GM08714 (cell line): ENCODE measurements around the gene COL23A1.
"Not testable (repeated sequence)": the region's sequence is repeated elsewhere in the genome, so short reads cannot be mapped to it uniquely, and the experiment has no call there.

Experiments used
- H3K4me3 ChIP-seq: fragments of 200-500 bp; sonication (Bioruptor generic); 2 replicates; pipeline ENCODE4 v1.5.1; 2014; ENCODE audit warnings: mild to moderate bottlenecking, low read length, inconsistent platforms
- ZNF274 ChIP-seq: IDR thresholded peaks from 2 replicates; pipeline ENCODE4 v1.6.1; 2012; ENCODE audit warnings: mild to moderate bottlenecking, low read depth, low read length

COL23A1 gene

GRCh38 chr5:178305801-178306200 lies 284.4 kb downstream of the COL23A1 start:
- no peak for TF ChIP-seq ZNF274
- no peak overlapping the region for H3K4me3 ChIP-seq

- no peak overlapping the region for H3K4me3 ChIP-seq
- TF ChIP-seq ZNF274 = no peak
Measured at GRCh38 chr5:178304761-178305645, 285.2 kb downstream of the COL23A1 start.

GRCh38 chr5:178304016-178304415 lies 286.2 kb downstream of the COL23A1 start:
- TF ChIP-seq ZNF274 = no peak
- no peak overlapping the region for H3K4me3 ChIP-seq

- H3K4me3 ChIP-seq = not testable (repeated sequence)
Measured at GRCh38 chr5:178302321-178302720, 287.9 kb downstream of the COL23A1 start.

GRCh38 chr5:178301641-178302040 lies 288.6 kb downstream of the COL23A1 start:
- TF ChIP-seq ZNF274 = no peak
- H3K4me3 ChIP-seq = no peak overlapping the region

GRCh38 chr5:178298283-178298807 lies 291.8 kb downstream of the COL23A1 start:
- no peak for TF ChIP-seq ZNF274
- no peak overlapping the region for H3K4me3 ChIP-seq

- TF ChIP-seq ZNF274 = no peak
Measured at GRCh38 chr5:178297751-178298150, 292.4 kb downstream of the COL23A1 start.

GRCh38 chr5:178296066-178296465 lies 294.1 kb downstream of the COL23A1 start:
- no peak overlapping the region for H3K4me3 ChIP-seq
- TF ChIP-seq ZNF274 = no peak

More at GRCh38 chr5:178297751-178298150, 292.4 kb downstream of the COL23A1 start:
- H3K4me3 ChIP-seq = no peak overlapping the region

- no peak for TF ChIP-seq ZNF274
- no peak overlapping the region for H3K4me3 ChIP-seq
Measured at GRCh38 chr5:178295589-178295988, 294.6 kb downstream of the COL23A1 start.

- H3K4me3 ChIP-seq = no peak overlapping the region
- no peak for TF ChIP-seq ZNF274
Measured at GRCh38 chr5:178293815-178294214, 296.4 kb downstream of the COL23A1 start.

- H3K4me3 ChIP-seq = no peak overlapping the region
- TF ChIP-seq ZNF274 = no peak
Measured at GRCh38 chr5:178293400-178293799, 296.8 kb downstream of the COL23A1 start.

- no peak overlapping the region for H3K4me3 ChIP-seq
- TF ChIP-seq ZNF274 = no peak
Measured at GRCh38 chr5:178292826-178293205, 297.4 kb downstream of the COL23A1 start.

GRCh38 chr5:178291969-178292825 lies 298.0 kb downstream of the COL23A1 start:
- no peak overlapping the region for H3K4me3 ChIP-seq
- TF ChIP-seq ZNF274 = no peak

GRCh38 chr5:178291161-178291561 lies 299.0 kb downstream of the COL23A1 start:
- no peak for TF ChIP-seq ZNF274
- no peak overlapping the region for H3K4me3 ChIP-seq
